Stomach (tissue), 4 donors: Measurements from ENCODE around the gene DDIT3.

Experiments
- POLR2A ChIP-seq, 4 donors: fragments of 450-650 bp; IDR thresholded peaks; one replicate each; pipeline ENCODE4 v1.6.1; 2016; ENCODE audit warnings: antibody characterized with exemption in 4 of 4, control low read depth in 2 of 4, mild to moderate bottlenecking in 1 of 4, moderate library complexity in 1 of 4
- POLR2AphosphoS5 ChIP-seq, 3 donors: sonication (generic); formaldehyde crosslinking; IDR thresholded peaks; one replicate each; pipeline ENCODE4 v1.6.1; 2016; ENCODE audit warnings: antibody characterized with exemption in 3 of 3
- TF ChIP-seq, protein P1 (sequence below), 7 experiments: fragments of 450-650 bp in 4 of 7; fragments of 200-600 bp in 3 of 7; sonication (generic) in 3 of 7; IDR thresholded peaks; one replicate each; pipeline ENCODE4 v1.5.1; 2016 to 2019; ENCODE audit warnings: antibody characterized with exemption in 7 of 7, control low read depth in 2 of 7, mild to moderate bottlenecking in 1 of 7

DNA sequence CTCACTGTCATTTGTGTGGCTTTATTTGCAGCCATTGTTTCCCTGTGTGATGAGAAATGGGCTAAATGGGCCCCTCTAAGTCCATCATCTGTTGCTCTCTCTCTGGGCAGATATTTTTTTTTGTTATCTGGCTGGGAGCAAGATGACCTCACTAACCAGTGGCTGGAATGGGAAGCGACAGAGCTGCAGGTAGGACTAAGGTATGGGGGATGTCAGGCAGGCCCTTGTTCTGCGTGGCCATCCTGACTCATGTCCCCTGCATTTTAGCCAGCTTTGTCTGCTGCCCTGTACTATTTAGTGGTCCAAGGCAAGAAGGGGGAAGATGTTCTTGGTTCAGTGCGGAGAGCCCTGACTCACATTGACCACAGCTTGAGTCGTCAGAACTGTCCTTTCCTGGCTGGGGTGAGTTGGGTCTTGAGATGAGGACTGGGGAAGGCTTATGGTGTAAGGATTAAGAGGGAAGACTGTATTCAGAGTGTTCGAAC, 31.1 kb downstream of the DDIT3 start:
- TF ChIP-seq, protein P1, sequence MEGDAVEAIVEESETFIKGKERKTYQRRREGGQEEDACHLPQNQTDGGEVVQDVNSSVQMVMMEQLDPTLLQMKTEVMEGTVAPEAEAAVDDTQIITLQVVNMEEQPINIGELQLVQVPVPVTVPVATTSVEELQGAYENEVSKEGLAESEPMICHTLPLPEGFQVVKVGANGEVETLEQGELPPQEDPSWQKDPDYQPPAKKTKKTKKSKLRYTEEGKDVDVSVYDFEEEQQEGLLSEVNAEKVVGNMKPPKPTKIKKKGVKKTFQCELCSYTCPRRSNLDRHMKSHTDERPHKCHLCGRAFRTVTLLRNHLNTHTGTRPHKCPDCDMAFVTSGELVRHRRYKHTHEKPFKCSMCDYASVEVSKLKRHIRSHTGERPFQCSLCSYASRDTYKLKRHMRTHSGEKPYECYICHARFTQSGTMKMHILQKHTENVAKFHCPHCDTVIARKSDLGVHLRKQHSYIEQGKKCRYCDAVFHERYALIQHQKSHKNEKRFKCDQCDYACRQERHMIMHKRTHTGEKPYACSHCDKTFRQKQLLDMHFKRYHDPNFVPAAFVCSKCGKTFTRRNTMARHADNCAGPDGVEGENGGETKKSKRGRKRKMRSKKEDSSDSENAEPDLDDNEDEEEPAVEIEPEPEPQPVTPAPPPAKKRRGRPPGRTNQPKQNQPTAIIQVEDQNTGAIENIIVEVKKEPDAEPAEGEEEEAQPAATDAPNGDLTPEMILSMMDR (IDR thresholded peaks at IDR 0.05), result no peak
- no peak for TF ChIP-seq POLR2AphosphoS5 (IDR thresholded peaks at IDR 0.05)
- TF ChIP-seq POLR2A (IDR thresholded peaks at IDR 0.05), result no peak
